Peyer's patch (tissue), 4 donors: Measurements from ENCODE around the gene FBXO24.

Experiments used
- POLR2A ChIP-seq, 2 donors: fragments of 450-650 bp; IDR thresholded peaks; one replicate each; pipeline ENCODE4 v1.5.1; 2017; ENCODE audit warnings: antibody characterized with exemption in 2 of 2, mild to moderate bottlenecking in 2 of 2, moderate library complexity in 2 of 2
- TF ChIP-seq, protein P1 (sequence below), 6 experiments: fragments of 450-650 bp in 4 of 6; fragments of 200-600 bp in 2 of 6; sonication (generic) in 1 of 6; IDR thresholded peaks; one replicate each; pipeline ENCODE4 v1.5.1; 2017 to 2019; ENCODE audit warnings: antibody characterized with exemption in 6 of 6, mild to moderate bottlenecking in 3 of 6, moderate library complexity in 1 of 6

DNA sequence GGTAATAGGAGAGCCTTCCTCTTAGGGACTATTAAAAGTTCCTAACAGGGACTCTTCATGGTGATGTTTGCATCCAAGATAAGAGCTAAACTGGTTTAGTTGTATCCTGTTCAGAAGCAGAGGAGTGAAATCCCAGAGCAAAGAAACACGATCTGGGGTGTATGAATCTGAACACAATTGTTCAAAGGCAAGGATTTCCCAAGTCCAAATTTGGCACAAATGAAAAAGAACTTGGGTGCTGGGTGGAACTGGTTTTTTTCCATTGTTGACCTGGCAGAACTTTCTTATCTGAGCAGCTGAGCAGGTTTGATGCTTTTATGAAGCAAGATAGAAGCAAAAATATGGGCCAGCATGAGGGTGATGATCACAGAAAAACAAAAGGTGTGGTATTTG is 41.2 kb upstream of the FBXO24 start:
- TF ChIP-seq, protein P1, sequence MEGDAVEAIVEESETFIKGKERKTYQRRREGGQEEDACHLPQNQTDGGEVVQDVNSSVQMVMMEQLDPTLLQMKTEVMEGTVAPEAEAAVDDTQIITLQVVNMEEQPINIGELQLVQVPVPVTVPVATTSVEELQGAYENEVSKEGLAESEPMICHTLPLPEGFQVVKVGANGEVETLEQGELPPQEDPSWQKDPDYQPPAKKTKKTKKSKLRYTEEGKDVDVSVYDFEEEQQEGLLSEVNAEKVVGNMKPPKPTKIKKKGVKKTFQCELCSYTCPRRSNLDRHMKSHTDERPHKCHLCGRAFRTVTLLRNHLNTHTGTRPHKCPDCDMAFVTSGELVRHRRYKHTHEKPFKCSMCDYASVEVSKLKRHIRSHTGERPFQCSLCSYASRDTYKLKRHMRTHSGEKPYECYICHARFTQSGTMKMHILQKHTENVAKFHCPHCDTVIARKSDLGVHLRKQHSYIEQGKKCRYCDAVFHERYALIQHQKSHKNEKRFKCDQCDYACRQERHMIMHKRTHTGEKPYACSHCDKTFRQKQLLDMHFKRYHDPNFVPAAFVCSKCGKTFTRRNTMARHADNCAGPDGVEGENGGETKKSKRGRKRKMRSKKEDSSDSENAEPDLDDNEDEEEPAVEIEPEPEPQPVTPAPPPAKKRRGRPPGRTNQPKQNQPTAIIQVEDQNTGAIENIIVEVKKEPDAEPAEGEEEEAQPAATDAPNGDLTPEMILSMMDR (IDR thresholded peaks at IDR 0.05) = no peak
- no peak for TF ChIP-seq POLR2A (IDR thresholded peaks at IDR 0.05)
